ENCODE results near the gene KIF23.

The KIF23 gene

DNA sequence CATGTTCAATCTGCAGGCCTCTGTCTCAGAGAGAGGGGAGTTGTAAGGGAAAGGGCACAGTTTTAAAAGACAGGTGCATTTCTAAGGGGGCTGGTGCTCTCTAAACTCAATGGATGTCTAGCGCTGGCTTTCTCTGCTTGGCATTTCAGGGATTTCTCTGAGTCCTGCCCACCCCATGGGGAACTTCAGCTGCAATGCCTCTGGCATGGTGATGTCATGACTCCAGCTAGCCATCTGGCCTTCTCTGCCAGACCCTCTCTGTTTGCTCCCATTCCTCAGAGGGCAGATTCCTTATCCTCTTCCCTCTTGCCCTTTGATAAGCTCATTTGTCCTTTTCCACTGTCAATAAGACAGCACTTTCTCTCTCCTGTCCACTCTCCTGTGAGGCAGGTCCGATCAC lies 79.3 kb downstream of the KIF23 start:
- DNase-seq (ENCODE audit: low spot score), result no peak

DNA sequence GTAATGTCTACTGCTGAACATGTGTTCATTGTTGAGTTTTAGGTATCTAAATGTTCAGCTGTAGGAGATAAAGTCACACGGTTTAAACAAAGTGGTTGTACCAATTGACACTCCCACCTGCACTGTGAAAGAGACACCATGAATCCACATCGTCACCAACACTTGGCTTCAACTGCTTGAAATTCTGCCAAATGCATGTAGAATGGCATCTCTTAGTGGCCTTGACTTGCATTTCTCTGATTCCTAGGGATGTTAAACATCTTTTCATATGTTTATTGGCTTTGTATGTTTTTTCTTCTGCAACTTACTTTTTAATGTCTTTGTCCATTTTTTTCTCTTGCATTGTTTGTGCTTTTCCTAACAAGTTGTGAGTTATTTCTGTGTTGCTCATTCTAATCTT lies 81.9 kb downstream of the KIF23 start:
- no peak for DNase-seq (ENCODE audit: low spot score)

DNA sequence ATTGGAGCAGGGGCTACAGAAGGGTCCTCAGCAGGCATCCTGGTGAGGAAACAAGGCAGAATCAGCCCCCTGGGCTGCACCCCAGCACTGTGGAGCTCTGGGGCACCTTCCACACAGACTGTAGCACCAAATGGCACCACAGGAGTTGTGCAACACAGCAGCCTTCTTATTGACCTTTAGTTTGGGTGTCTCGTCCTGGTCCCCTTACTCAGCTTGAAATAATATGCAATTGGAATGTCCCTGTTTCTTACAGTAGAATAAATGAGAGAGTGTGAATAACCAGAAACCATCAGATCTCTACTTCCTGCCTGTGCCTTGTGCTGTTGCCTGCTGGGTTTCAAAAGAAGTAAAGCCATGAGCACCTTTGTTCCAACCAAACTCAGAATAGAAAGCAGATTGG lies 82.9 kb downstream of the KIF23 start:
- DNase-seq (ENCODE audit: low spot score), result no peak

DNA sequence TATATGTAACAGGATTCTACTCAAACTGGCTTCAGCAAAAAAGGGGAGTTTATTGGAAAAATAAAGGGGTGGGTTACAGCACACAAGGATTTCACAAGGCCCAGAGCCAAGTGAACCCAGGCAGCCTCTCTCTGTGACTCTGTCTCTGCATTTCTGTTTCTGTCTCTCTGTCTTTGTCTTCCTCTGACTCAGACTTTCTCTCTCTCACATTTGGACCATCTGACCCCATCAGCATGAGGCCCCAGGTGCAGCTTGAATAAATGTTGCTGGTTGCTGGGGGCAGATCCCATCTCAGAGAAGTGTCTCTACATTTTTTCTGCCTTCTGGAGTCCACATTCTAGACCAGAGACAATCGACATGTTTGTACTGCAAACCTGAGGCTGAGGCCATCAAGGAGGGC lies 83.5 kb downstream of the KIF23 start:
- DNase-seq (ENCODE audit: low spot score), result no peak

All from AG20443 (cell line).